H9 (cell line): ENCODE measurements around the gene CCDC158. TPM values are rescaled to one million over a fixed set of nuclear protein-coding genes. Genes with fewer than 3 reads are reported as not detected.

Experiments
- DNase-seq: peaks from one replicate; pipeline ENCODE4 v3.0.0-alpha.2; 2017
- H2AFZ ChIP-seq: one replicate; pipeline ENCODE4 v1.6.1; 2013; ENCODE audit warnings: mild to moderate bottlenecking, low read length, control low read depth, moderate library complexity
- H2AK5ac ChIP-seq: 2 replicates; pipeline ENCODE4 v1.6.1; 2013; ENCODE audit warnings: low read length, control low read depth, mixed read lengths; ENCODE audit not compliant: insufficient read length
- H2BK120ac ChIP-seq: one replicate; pipeline ENCODE4 v1.6.1; 2013; ENCODE audit warnings: low read depth, mild to moderate bottlenecking, low read length, control low read depth, inconsistent platforms; ENCODE audit not compliant: poor library complexity, severe bottlenecking
- H2BK12ac ChIP-seq: 2 replicates; pipeline ENCODE4 v1.6.1; 2013; ENCODE audit warnings: low read length, control low read depth, mixed read lengths, low read depth; ENCODE audit not compliant: insufficient read length
- H2BK15ac ChIP-seq: 2 replicates; pipeline ENCODE4 v1.6.1; 2013; ENCODE audit warnings: low read depth, low read length, control low read depth
- H2BK20ac ChIP-seq: one replicate; pipeline ENCODE4 v1.6.1; 2013; ENCODE audit warnings: low read depth, mild to moderate bottlenecking, low read length, control low read depth, inconsistent platforms; ENCODE audit not compliant: poor library complexity, severe bottlenecking
- H2BK5ac ChIP-seq: 2 replicates; pipeline ENCODE4 v1.6.1; 2013; ENCODE audit warnings: low read length, control low read depth, mixed read lengths; ENCODE audit not compliant: insufficient read length
- H3K14ac ChIP-seq: 2 replicates; pipeline ENCODE4 v1.6.1; 2013; ENCODE audit warnings: low read length, control low read depth; ENCODE audit not compliant: insufficient read depth
- H3K18ac ChIP-seq: 2 replicates; pipeline ENCODE4 v1.6.1; 2013; ENCODE audit warnings: low read depth, mild to moderate bottlenecking, mixed read lengths, low read length, control low read depth; ENCODE audit not compliant: insufficient read length
- H3K23ac ChIP-seq: 2 replicates; pipeline ENCODE4 v1.6.1; 2013; ENCODE audit warnings: low read length, control low read depth, mixed read lengths, low read depth; ENCODE audit not compliant: insufficient read length
- H3K23me2 ChIP-seq: 2 replicates; pipeline ENCODE4 v1.6.1; 2013; ENCODE audit warnings: low read depth, mild to moderate bottlenecking, mixed read lengths, low read length, control low read depth; ENCODE audit not compliant: insufficient read length, poor library complexity, severe bottlenecking
- H3K27ac ChIP-seq: 2 replicates; pipeline ENCODE4 v1.5.1; 2013; ENCODE audit warnings: low read length, control low read depth, mixed read lengths, low read depth; ENCODE audit not compliant: insufficient read length
- H3K27me3 ChIP-seq: 2 replicates; pipeline ENCODE4 v1.6.1; 2013; ENCODE audit warnings: low read length, control low read depth, inconsistent platforms; ENCODE audit not compliant: insufficient read depth
- H3K4ac ChIP-seq: 2 replicates; pipeline ENCODE4 v1.6.1; 2013; ENCODE audit warnings: low read depth, mild to moderate bottlenecking, control low read depth, inconsistent platforms, low read length, moderate library complexity
- H3K4me1 ChIP-seq: 2 replicates; pipeline ENCODE4 v1.6.1; 2013; ENCODE audit warnings: low read length, control low read depth, inconsistent platforms; ENCODE audit not compliant: insufficient read depth
- H3K4me2 ChIP-seq: 2 replicates; pipeline ENCODE4 v1.6.1; 2013; ENCODE audit warnings: low read length, control low read depth, mixed read lengths; ENCODE audit not compliant: insufficient read length, insufficient read depth
- H3K56ac ChIP-seq: 2 replicates; pipeline ENCODE4 v1.6.1; 2013; ENCODE audit warnings: low read depth, mild to moderate bottlenecking, mixed read lengths, low read length, control low read depth; ENCODE audit not compliant: insufficient read length
- H3K79me1 ChIP-seq: 2 replicates; pipeline ENCODE4 v1.6.1; 2013; ENCODE audit warnings: low read depth, mild to moderate bottlenecking, moderate library complexity, low read length, control low read depth, inconsistent platforms; ENCODE audit not compliant: insufficient read depth, poor library complexity, severe bottlenecking
- H3K79me2 ChIP-seq: 2 replicates; pipeline ENCODE4 v1.6.1; 2013; ENCODE audit warnings: low read length, control low read depth, inconsistent platforms; ENCODE audit not compliant: insufficient read depth
- H3K9ac ChIP-seq: 2 replicates; pipeline ENCODE4 v1.6.1; 2013; ENCODE audit warnings: low read length, control low read depth, mixed read lengths; ENCODE audit not compliant: insufficient read length; ENCODE audit errors: extremely low read depth
- H3K9me3 ChIP-seq: one replicate; pipeline ENCODE4 v1.6.1; 2013; ENCODE audit warnings: low read depth, low read length, inconsistent platforms; ENCODE audit not compliant: control insufficient read depth
- H3T11ph ChIP-seq: one replicate; pipeline ENCODE4 v1.6.1; 2013; ENCODE audit warnings: mild to moderate bottlenecking, low read length, control low read depth, inconsistent platforms
- H4K20me1 ChIP-seq: one replicate; pipeline ENCODE4 v1.6.1; 2013; ENCODE audit not compliant: control insufficient read depth, insufficient read length, insufficient read depth
- H4K5ac ChIP-seq: 2 replicates; pipeline ENCODE4 v1.6.1; 2013; ENCODE audit warnings: low read depth, mild to moderate bottlenecking, mixed read lengths, low read length, control low read depth; ENCODE audit not compliant: insufficient read length
- H4K8ac ChIP-seq: replicated peaks from 2 replicates; pipeline ENCODE4 v1.6.1; 2013; ENCODE audit warnings: low read length, control low read depth, mixed read lengths, low read depth; ENCODE audit not compliant: insufficient read length
- H4K91ac ChIP-seq: 2 replicates; pipeline ENCODE4 v1.6.1; 2013; ENCODE audit warnings: low read depth, mild to moderate bottlenecking, moderate library complexity, mixed read lengths, low read length, control low read depth; ENCODE audit not compliant: insufficient read length
- H3K27ac Mint-ChIP-seq, 3 experiments: 2 replicates in 2 of 3; 3 replicates in 1 of 3; pipeline ENCODE4 v1.8.0; 2020 to 2021; ENCODE audit warnings: mixed read lengths in 3 of 3, mild to moderate bottlenecking in 1 of 3, moderate library complexity in 1 of 3
- H3K27me3 Mint-ChIP-seq: 2 replicates; pipeline ENCODE4 v1.8.0; 2021; ENCODE audit warnings: low read depth, mild to moderate bottlenecking, moderate library complexity, mixed read lengths
- H3K36me3 Mint-ChIP-seq, 3 experiments: 2 replicates in 2 of 3; 3 replicates in 1 of 3; pipeline ENCODE4 v1.8.0; 2020 to 2021; ENCODE audit warnings: low read depth in 3 of 3, mixed read lengths in 3 of 3; ENCODE audit not compliant: insufficient read depth in 1 of 3
- H3K4me1 Mint-ChIP-seq, 2 experiments: 2 replicates each; pipeline ENCODE4 v1.8.0; 2020; ENCODE audit warnings: mixed read lengths in 2 of 2
- H3K4me3 Mint-ChIP-seq, 2 experiments: 2 replicates in 1 of 2; 3 replicates in 1 of 2; pipeline ENCODE4 v1.8.0; 2020 to 2021; ENCODE audit warnings: mild to moderate bottlenecking in 2 of 2, mixed read lengths in 2 of 2, moderate library complexity in 1 of 2
- H3K9me3 Mint-ChIP-seq, 2 experiments: 2 replicates in 1 of 2; 3 replicates in 1 of 2; pipeline ENCODE4 v1.8.0; 2020; ENCODE audit warnings: mild to moderate bottlenecking in 2 of 2, mixed read lengths in 2 of 2, moderate library complexity in 1 of 2
- CTCF ChIP-seq: fragments of 200-600 bp; sonication (generic); conservative IDR thresholded peaks from 3 replicates; pipeline ENCODE4 v1.8.0; 2021; ENCODE audit warnings: antibody characterized with exemption, mild to moderate bottlenecking
- WGBS: extraction: QIAGEN DNeasy Blood & Tissue Kit; methylation state at CpG from one replicate; pipeline ENCODE4 v1.1.7; 2013; ENCODE audit warnings: missing lambda C conversion rate, low lambda C conversion rate, mixed read lengths; ENCODE audit not compliant: insufficient read length; ENCODE audit errors: extremely low coverage; 5-methylcytosine and 5-hydroxymethylcytosine counted together
- total RNA-seq: library from RNA; stranded (reverse); gene quantifications from 2 replicates; pipeline ENCODE4 v1.2.1, GENCODE V29; 2021

The CCDC158 gene
- total RNA-seq, 1 experiment from 2014 or later, result not detected

GRCh38 chr4:76339364-76339763, 81.6 kb downstream of the CCDC158 start:
- H3K36me3 Mint-ChIP-seq, result no peaks in the 10 kb centered on the region
- Histone ChIP-seq H3K27ac (no peak overlapping the region), H4K91ac (no peak overlapping the region), H3K23me2 (no peaks in the 10 kb centered on the region), H2BK15ac (no peak overlapping the region), H3K4ac (no peak overlapping the region), H3K23ac (no peak overlapping the region), H3T11ph (no peak overlapping the region), H3K9me3 (no peaks in the 10 kb centered on the region), H3K18ac (no peak overlapping the region), H3K27me3 (no peaks in the 10 kb centered on the region), H2BK120ac (no peak overlapping the region), H3K56ac (no peak overlapping the region), H3K4me2 (no peak overlapping the region), H2AFZ (no peak overlapping the region), H3K4me1 (no peaks in the 10 kb centered on the region), H2BK5ac (no peak overlapping the region), H2BK12ac (no peak overlapping the region), H4K20me1 (no peaks in the 10 kb centered on the region), H3K9ac (no peak overlapping the region), H2BK20ac (no peak overlapping the region), H4K5ac (no peak overlapping the region), H3K79me2 (no peaks in the 10 kb centered on the region), H3K14ac (no peak overlapping the region), H3K79me1 (no peaks in the 10 kb centered on the region), H4K8ac (no peak overlapping the region), H2AK5ac (no peak overlapping the region)
- TF ChIP-seq CTCF, result no peak
- H3K27ac Mint-ChIP-seq, result no peak overlapping the region
- WGBS, result no CpG with 5 or more reads among the region's 2 CpGs
- H3K27me3 Mint-ChIP-seq, result no peaks in the 10 kb centered on the region
- H3K4me1 Mint-ChIP-seq, result no peaks in the 10 kb centered on the region
- no peak for DNase-seq
- H3K9me3 Mint-ChIP-seq, result no peaks in the 10 kb centered on the region
- H3K4me3 Mint-ChIP-seq, result no peak overlapping the region
